ENCODE results near the gene RAB18.

RAB18 gene

DNA sequence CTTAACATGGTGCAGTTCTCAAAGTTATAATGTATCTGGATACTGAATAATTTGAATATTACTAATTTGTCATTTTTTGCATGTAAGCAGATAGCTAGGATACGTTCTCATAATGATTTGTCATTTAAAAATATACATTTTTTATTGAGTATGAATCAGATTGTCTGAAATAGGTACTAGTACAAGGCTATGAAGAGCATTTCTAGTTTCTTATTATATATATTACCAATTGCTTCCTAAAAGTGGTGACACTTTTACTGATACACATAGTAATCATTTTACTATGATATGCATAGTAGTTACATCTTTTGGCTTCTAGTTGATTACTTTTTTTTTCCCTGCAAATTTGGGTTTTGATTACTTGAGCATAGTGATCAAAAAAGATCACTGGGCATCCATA, 26.4 kb downstream of the RAB18 start:
- no peaks in the 10 kb centered on the region for H3K9me3 Mint-ChIP-seq
- H3K4me3 Mint-ChIP-seq = no peak overlapping the region
- TF ChIP-seq, protein P1, sequence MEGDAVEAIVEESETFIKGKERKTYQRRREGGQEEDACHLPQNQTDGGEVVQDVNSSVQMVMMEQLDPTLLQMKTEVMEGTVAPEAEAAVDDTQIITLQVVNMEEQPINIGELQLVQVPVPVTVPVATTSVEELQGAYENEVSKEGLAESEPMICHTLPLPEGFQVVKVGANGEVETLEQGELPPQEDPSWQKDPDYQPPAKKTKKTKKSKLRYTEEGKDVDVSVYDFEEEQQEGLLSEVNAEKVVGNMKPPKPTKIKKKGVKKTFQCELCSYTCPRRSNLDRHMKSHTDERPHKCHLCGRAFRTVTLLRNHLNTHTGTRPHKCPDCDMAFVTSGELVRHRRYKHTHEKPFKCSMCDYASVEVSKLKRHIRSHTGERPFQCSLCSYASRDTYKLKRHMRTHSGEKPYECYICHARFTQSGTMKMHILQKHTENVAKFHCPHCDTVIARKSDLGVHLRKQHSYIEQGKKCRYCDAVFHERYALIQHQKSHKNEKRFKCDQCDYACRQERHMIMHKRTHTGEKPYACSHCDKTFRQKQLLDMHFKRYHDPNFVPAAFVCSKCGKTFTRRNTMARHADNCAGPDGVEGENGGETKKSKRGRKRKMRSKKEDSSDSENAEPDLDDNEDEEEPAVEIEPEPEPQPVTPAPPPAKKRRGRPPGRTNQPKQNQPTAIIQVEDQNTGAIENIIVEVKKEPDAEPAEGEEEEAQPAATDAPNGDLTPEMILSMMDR (IDR thresholded peaks at IDR 0.05) = no peak
- no peak overlapping the region for H3K27ac Mint-ChIP-seq
- no peak for DNase-seq
- H3K27me3 Mint-ChIP-seq (ENCODE audit: low read depth, poor library complexity) = no peaks in the 10 kb centered on the region
- H3K4me1 Mint-ChIP-seq = no peaks in the 10 kb centered on the region
- H3K36me3 Mint-ChIP-seq (ENCODE audit: low read depth) = no peaks in the 10 kb centered on the region

DNA sequence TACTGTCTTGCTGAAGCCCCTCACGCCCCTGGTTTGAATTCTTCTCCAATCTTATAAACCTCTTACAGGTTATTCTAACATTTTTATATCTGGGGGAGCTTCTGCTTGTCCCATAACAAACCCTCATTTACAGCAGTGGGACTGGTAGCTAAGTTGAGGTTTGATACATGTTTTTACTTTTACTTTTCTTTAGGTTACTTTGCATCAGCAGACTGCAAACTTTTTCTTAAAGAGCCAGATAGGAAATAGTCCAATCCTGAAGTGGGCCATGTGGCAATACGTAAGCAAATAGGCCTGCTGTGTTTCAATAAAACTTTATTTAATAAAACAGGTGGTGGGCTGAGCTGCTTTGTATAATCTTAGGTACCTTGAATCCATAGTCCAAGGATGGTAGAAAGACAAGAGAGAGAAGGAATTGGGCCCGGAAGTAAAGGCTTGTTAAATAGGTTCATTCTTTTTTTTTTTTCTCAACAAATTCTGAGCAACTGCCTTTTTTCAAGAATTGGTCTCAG, 27.3 kb downstream of the RAB18 start:
- H3K4me1 Mint-ChIP-seq = no peaks in the 10 kb centered on the region
- TF ChIP-seq, protein P1 (IDR thresholded peaks at IDR 0.05) = no peak

DNA sequence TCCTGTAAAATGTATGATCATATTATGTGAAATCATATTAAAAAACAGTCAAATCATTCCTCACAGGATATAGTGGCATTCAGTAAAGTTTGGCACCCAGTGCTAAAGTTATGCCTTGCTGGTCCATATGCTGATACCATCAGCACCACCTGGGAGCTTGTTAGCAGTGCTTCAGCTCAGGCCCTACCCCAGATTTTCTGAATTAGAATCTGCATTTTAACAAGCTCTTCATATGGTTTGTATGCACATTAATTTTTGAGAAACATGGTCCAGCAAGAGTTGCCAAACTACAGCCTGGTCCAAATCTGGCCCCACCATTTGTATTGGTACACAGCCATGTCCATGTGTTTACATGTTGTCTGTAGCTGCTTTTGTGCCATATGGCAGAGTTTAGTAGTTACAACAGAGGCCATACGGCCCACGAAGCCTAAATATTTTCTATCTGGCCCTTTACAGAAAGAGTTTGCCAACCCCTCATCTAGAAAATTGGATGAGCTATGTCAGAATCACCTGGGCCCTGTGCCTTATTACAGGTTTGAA, 30.1 kb downstream of the RAB18 start:
- Mint-ChIP-seq H3K9me3 (no peaks in the 10 kb centered on the region), H3K36me3 (ENCODE audit: low read depth) (peaks cover 16% of the 10 kb centered on the region), H3K4me3 (no peak overlapping the region), H3K27me3 (ENCODE audit: low read depth, poor library complexity) (no peaks in the 10 kb centered on the region), H3K4me1 (no peaks in the 10 kb centered on the region), H3K27ac (no peak overlapping the region)
- no peak for DNase-seq
- TF ChIP-seq, protein P1 (IDR thresholded peaks at IDR 0.05) = no peak

More for the DNA sequence above, 27.3 kb downstream of the RAB18 start:
- Mint-ChIP-seq H3K9me3 (no peaks in the 10 kb centered on the region), H3K27me3 (ENCODE audit: low read depth, poor library complexity) (no peaks in the 10 kb centered on the region), H3K27ac (peak overlapping the region; percentile 22), H3K36me3 (ENCODE audit: low read depth) (no peaks in the 10 kb centered on the region), H3K4me3 (no peak overlapping the region)
- no peak for DNase-seq

DNA sequence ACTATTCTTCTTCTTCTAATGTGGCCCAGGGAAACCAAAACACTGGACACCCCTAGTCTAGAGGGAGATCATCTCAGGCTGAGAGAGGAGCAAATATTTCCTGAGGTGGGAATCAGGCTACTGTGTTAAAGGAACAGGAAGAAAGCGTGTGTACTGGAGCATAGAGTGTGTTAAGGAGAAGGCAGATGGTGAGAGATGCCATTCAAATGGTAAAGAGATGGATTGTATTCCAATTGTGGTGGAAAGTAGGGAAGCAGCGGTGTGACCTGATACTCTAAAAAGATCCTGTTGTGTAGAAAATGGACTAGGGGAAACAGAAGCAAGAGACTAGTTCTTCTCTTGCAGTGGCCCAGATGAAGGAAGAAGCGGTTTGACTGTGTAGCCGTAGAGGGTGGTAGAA, 31.2 kb downstream of the RAB18 start:
- H3K27ac Mint-ChIP-seq = no peak overlapping the region
- no peaks in the 10 kb centered on the region for H3K27me3 Mint-ChIP-seq (ENCODE audit: low read depth, poor library complexity)
- no peak for DNase-seq
- peaks cover 17% of the 10 kb centered on the region for H3K36me3 Mint-ChIP-seq (ENCODE audit: low read depth)
- H3K9me3 Mint-ChIP-seq = no peaks in the 10 kb centered on the region
- no peaks in the 10 kb centered on the region for H3K4me1 Mint-ChIP-seq
- H3K4me3 Mint-ChIP-seq = no peak overlapping the region
- TF ChIP-seq, protein P1 (IDR thresholded peaks at IDR 0.05) = no peak

DNA sequence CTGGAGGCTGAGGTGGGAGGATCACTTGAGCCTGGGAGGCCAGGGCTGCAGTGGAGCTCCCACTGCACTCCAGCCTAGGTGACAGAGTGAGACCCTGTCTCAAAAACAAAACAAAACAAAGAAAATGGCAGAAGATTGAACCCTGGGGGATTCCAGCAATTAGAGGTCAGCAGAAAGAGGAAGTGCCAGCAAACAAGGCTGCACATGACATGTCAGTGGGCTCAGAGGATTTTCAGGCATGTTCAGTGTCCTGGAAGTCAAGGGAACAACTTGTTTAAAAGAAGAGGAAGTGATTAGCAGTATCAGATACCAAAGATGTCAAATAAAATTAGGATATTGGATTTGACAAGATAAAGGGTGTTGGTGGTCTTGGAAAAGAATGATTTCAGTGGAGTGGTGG, 32.3 kb downstream of the RAB18 start:
- Mint-ChIP-seq H3K9me3 (no peaks in the 10 kb centered on the region), H3K4me1 (no peaks in the 10 kb centered on the region), H3K27me3 (ENCODE audit: low read depth, poor library complexity) (no peaks in the 10 kb centered on the region), H3K4me3 (no peak overlapping the region), H3K27ac (no peak overlapping the region), H3K36me3 (ENCODE audit: low read depth) (peaks cover 17% of the 10 kb centered on the region)
- no peak for DNase-seq
- TF ChIP-seq, protein P1 (IDR thresholded peaks at IDR 0.05) = no peak

DNA sequence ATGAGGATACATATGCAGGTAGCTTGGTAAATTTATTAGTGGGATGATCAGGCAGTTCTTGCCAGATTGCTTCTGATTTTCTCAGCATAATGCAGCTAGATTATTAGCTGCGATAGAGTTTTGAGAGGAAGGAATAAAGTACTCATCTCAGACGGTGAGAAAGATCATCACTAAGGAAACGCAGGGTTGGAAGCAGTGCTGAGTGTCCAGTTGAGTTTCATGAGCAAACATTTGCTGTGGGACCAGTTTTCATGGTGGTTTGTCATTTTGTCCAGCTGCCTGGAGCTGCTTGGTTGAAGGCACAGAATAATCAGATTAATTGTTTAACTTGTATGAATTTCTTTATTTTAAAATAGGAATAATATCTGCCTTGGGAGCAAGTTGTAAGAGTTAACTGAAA, 33.1 kb downstream of the RAB18 start:
- no peak overlapping the region for H3K27ac Mint-ChIP-seq
- no peaks in the 10 kb centered on the region for H3K27me3 Mint-ChIP-seq (ENCODE audit: low read depth, poor library complexity)
- H3K9me3 Mint-ChIP-seq = no peaks in the 10 kb centered on the region
- no peak for DNase-seq
- H3K4me3 Mint-ChIP-seq = no peak overlapping the region
- TF ChIP-seq, protein P1 (IDR thresholded peaks at IDR 0.05) = no peak
- H3K4me1 Mint-ChIP-seq = no peaks in the 10 kb centered on the region
- H3K36me3 Mint-ChIP-seq (ENCODE audit: low read depth) = peaks cover 17% of the 10 kb centered on the region
